HEK293T (cell line): ENCODE results near the gene ECE2.

ENCODE experiments used
- BHLHE40 ChIP-seq: fragments of 450-650 bp; IDR thresholded peaks from 2 replicates; pipeline ENCODE4 v1.6.1; 2016; ENCODE audit warnings: mild to moderate bottlenecking, moderate library complexity, borderline replicate concordance
- ELF4 ChIP-seq: fragments of 450-650 bp; IDR thresholded peaks from 2 replicates; pipeline ENCODE4 v1.6.1; 2017; ENCODE audit warnings: antibody characterized with exemption
- FOXM1 ChIP-seq: fragments of 450-650 bp; IDR thresholded peaks from 2 replicates; pipeline ENCODE4 v1.6.1; 2017; ENCODE audit warnings: mild to moderate bottlenecking, borderline replicate concordance
- HDGF ChIP-seq: fragments of 450-650 bp; IDR thresholded peaks from 2 replicates; pipeline ENCODE4 v1.6.1; 2017; ENCODE audit warnings: antibody characterized with exemption, borderline replicate concordance
- NFRKB ChIP-seq: fragments of 450-650 bp; IDR thresholded peaks from 2 replicates; pipeline ENCODE4 v1.6.1; 2016; ENCODE audit warnings: mild to moderate bottlenecking, moderate library complexity
- SP1 ChIP-seq: fragments of 450-650 bp; IDR thresholded peaks from 2 replicates; pipeline ENCODE4 v1.6.1; 2017
- SUZ12 ChIP-seq: fragments of 450-650 bp; IDR thresholded peaks from 2 replicates; pipeline ENCODE4 v1.6.1; 2016; ENCODE audit warnings: mild to moderate bottlenecking
- TF ChIP-seq, protein P1 (sequence below): fragments of 450-650 bp; IDR thresholded peaks from 2 replicates; pipeline ENCODE4 v1.6.1; 2016

DNA sequence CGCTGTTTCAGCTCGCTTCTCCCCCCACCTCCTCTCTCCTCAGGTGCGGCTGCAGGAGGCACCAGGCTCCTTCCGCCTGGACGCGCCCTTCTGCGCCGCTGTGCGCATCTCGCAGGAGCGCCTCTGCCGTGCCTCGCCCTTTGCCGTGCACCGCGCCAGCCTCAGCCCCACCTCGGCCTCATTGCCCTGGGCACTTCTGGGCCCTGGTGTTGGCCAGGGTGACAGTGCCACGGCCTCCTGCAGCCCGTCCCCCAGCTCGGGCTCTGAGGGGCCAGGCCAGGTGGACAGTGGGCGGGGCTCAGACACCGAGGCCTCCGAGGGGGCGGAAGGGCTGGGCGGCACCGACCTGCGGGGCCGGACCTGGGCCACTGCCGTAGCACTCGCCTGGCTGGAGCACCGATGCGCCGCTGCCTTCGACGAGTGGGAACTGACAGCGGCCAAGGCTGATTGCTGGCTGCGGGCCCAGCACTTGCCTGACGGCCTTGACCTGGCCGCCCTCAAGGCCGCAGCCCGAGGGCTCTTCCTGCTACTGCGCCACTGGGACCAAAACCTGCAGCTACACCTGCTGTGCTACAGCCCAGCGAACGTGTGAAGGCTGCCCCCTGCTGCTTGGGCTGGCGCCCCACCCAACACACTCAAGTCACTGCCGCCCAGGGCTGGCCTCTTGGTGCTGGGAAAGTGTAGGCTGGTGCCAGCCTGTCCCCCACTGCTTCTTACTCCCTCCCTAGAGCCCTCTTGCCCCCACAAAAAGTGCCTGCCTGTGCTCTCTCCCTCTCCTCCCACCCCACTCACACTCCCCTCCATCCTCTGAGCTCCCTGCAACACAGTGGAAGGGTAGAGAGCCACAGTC lies 34.1 kb upstream of the ECE2 start:
- TF ChIP-seq SP1 = no peak
- no peak for TF ChIP-seq ELF4
- TF ChIP-seq, protein P1, sequence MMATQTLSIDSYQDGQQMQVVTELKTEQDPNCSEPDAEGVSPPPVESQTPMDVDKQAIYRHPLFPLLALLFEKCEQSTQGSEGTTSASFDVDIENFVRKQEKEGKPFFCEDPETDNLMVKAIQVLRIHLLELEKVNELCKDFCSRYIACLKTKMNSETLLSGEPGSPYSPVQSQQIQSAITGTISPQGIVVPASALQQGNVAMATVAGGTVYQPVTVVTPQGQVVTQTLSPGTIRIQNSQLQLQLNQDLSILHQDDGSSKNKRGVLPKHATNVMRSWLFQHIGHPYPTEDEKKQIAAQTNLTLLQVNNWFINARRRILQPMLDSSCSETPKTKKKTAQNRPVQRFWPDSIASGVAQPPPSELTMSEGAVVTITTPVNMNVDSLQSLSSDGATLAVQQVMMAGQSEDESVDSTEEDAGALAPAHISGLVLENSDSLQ = no peak
- no peak for TF ChIP-seq HDGF
- no peak for TF ChIP-seq SUZ12
- TF ChIP-seq FOXM1 = no peak
- TF ChIP-seq BHLHE40 = no peak
- no peak for TF ChIP-seq NFRKB
